IMR-90 (cell line): ENCODE results near the gene C21orf91. TPM values are rescaled to one million over a fixed set of nuclear protein-coding genes. Genes with fewer than 3 reads are reported as not detected.

Experiments used
- ATAC-seq: fragments of 200-7000 bp; cut with Tn5 transposase; 2 replicates; pipeline ENCODE4 v1.9.1; 2020; ENCODE audit warnings: low read depth, mild to moderate bottlenecking, moderate library complexity
- BruUV-seq: library from RNA; stranded (reverse); fragments of 400-500 nt; replicated peaks from 2 replicates; lab custom pipeline; 2021; lab: Mats Ljungman, UMichigan
- CTCF ChIA-PET: fragments of 300-600 bp; formaldehyde crosslinking; extraction: SDS; loops from one replicate; lab custom pipeline; 2021; ENCODE audit warnings: antibody characterized with exemption; lab: Yijun Ruan, JAX
- POLR2A ChIA-PET: fragments of 300-600 bp; sonication (Branson Sonifier 250); formaldehyde crosslinking; loops from one replicate; lab custom pipeline; 2022; ENCODE audit warnings: antibody characterized with exemption; ENCODE audit not compliant: unreplicated experiment; lab: Charles Lee
- DNase-seq: peaks from one replicate; pipeline ENCODE4 v3.0.0; 2013
- H2AFZ ChIP-seq: replicated peaks from 2 replicates; pipeline ENCODE3; 2013; ENCODE audit warnings: low read length, mild to moderate bottlenecking; ENCODE audit not compliant: poor library complexity
- H2AK5ac ChIP-seq: 2 replicates; pipeline ENCODE4 v1.6.1; 2013; ENCODE audit warnings: low read depth, low read length, inconsistent platforms
- H2AK9ac ChIP-seq: replicated peaks from 2 replicates; pipeline ENCODE3; 2013; ENCODE audit warnings: mild to moderate bottlenecking, low read depth, low read length, moderate library complexity; ENCODE audit not compliant: poor library complexity
- H2BK120ac ChIP-seq: 2 replicates; pipeline ENCODE4 v1.6.1; 2013; ENCODE audit warnings: low read depth, low read length, inconsistent platforms
- H2BK15ac ChIP-seq: 3 replicates; pipeline ENCODE4 v1.6.1; 2013; ENCODE audit warnings: low read depth, low read length, inconsistent platforms
- H2BK20ac ChIP-seq: 2 replicates; pipeline ENCODE4 v1.6.1; 2013; ENCODE audit warnings: low read depth, mild to moderate bottlenecking, inconsistent platforms, low read length, moderate library complexity
- H2BK5ac ChIP-seq: 2 replicates; pipeline ENCODE4 v1.6.1; 2013; ENCODE audit warnings: mild to moderate bottlenecking, low read depth, low read length, inconsistent platforms; ENCODE audit not compliant: poor library complexity, severe bottlenecking
- H3K14ac ChIP-seq: replicated peaks from 2 replicates; pipeline ENCODE4 v1.6.1; 2013; ENCODE audit warnings: low read depth, low read length, inconsistent platforms
- H3K18ac ChIP-seq: 2 replicates; pipeline ENCODE4 v1.6.1; 2013; ENCODE audit warnings: low read depth, low read length, control low read depth
- H3K23ac ChIP-seq: 2 replicates; pipeline ENCODE4 v1.6.1; 2013; ENCODE audit warnings: low read depth, low read length, inconsistent platforms
- H3K27ac ChIP-seq: 2 replicates; pipeline ENCODE4 v1.5.1; 2013; ENCODE audit warnings: mild to moderate bottlenecking, control low read depth, low read length; ENCODE audit not compliant: insufficient read depth
- H3K27me3 ChIP-seq: 2 replicates; pipeline ENCODE4 v1.6.1; 2013; ENCODE audit warnings: low read length; ENCODE audit not compliant: control insufficient read depth, insufficient read depth
- H3K36me3 ChIP-seq: 2 replicates; pipeline ENCODE4 v1.6.1; 2013; ENCODE audit warnings: low read length, mixed read lengths; ENCODE audit not compliant: control insufficient read depth, insufficient read depth
- H3K4ac ChIP-seq: 2 replicates; pipeline ENCODE4 v1.6.1; 2013; ENCODE audit warnings: low read depth, low read length, inconsistent platforms
- H3K4me1 ChIP-seq: 2 replicates; pipeline ENCODE4 v1.6.1; 2013; ENCODE audit warnings: low read length, mixed read lengths; ENCODE audit not compliant: control insufficient read depth, insufficient read depth
- H3K4me2 ChIP-seq: 2 replicates; pipeline ENCODE4 v1.6.1; 2013; ENCODE audit warnings: low read depth, mild to moderate bottlenecking, control low read depth, low read length, moderate library complexity
- H3K4me3 ChIP-seq: 2 replicates; pipeline ENCODE4 v1.5.1; 2013; ENCODE audit warnings: low read depth, mild to moderate bottlenecking, control low read depth, low read length, moderate library complexity; ENCODE audit not compliant: insufficient read depth
- H3K56ac ChIP-seq: 2 replicates; pipeline ENCODE4 v1.6.1; 2013; ENCODE audit warnings: low read length, inconsistent platforms; ENCODE audit not compliant: insufficient read depth; ENCODE audit errors: extremely low read depth
- H3K79me1 ChIP-seq, 2 experiments: 2 replicates each; pipeline ENCODE4 v1.6.1; 2013; ENCODE audit warnings: low read length in 2 of 2, inconsistent platforms in 1 of 2, low read depth in 1 of 2
- H3K9ac ChIP-seq: 2 replicates; pipeline ENCODE4 v1.6.1; 2013; ENCODE audit warnings: low read depth, low read length, control low read depth
- H3K9me1 ChIP-seq: 2 replicates; pipeline ENCODE4 v1.6.1; 2013; ENCODE audit warnings: low read length, inconsistent platforms; ENCODE audit not compliant: insufficient read depth
- H3K9me3 ChIP-seq: 2 replicates; pipeline ENCODE4 v1.6.1; 2013; ENCODE audit warnings: low read length; ENCODE audit not compliant: control insufficient read depth, insufficient read depth
- H4K20me1 ChIP-seq: 2 replicates; pipeline ENCODE4 v1.6.1; 2013; ENCODE audit warnings: low read length, inconsistent platforms; ENCODE audit not compliant: insufficient read depth
- H4K5ac ChIP-seq: 2 replicates; pipeline ENCODE4 v1.6.1; 2013; ENCODE audit warnings: mild to moderate bottlenecking, low read depth, low read length, control low read depth
- H4K8ac ChIP-seq, 2 experiments: 2 replicates each; pipeline ENCODE4 v1.6.1; 2013; ENCODE audit warnings: low read depth in 2 of 2, low read length in 2 of 2, control low read depth in 1 of 2, inconsistent platforms in 1 of 2
- H4K91ac ChIP-seq: 2 replicates; pipeline ENCODE4 v1.6.1; 2013; ENCODE audit warnings: low read depth, low read length, inconsistent platforms; ENCODE audit not compliant: insufficient read depth
- CEBPB ChIP-seq: IDR thresholded peaks from 2 replicates; pipeline ENCODE4 v1.6.1; 2012; ENCODE audit warnings: low read depth, low read length, improper control_type of control experiment
- MXI1 ChIP-seq: IDR thresholded peaks from 2 replicates; pipeline ENCODE4 v1.6.1; 2012; ENCODE audit warnings: low read depth, mild to moderate bottlenecking, low read length, moderate library complexity, borderline replicate concordance
- POLR2A ChIP-seq: IDR thresholded peaks from 2 replicates; pipeline ENCODE4 v1.6.1; 2012; ENCODE audit warnings: mild to moderate bottlenecking, low read depth, low read length
- SMC3 ChIP-seq: fragments of 150-350 bp; IDR thresholded peaks from 2 replicates; pipeline ENCODE4 v1.6.1; 2016; ENCODE audit warnings: low read depth, mild to moderate bottlenecking, antibody characterized with exemption, low read length, moderate library complexity
- WGBS, 2 experiments: methylation state at CpG; one replicate each; pipeline versions ENCODE4 v1.1.5 to v1.1.7; 2013; ENCODE audit warnings: missing lambda C conversion rate in 2 of 2; ENCODE audit not compliant: insufficient read length in 1 of 2; ENCODE audit errors: extremely low coverage in 2 of 2; 5-methylcytosine and 5-hydroxymethylcytosine counted together
- dilution Hi-C: fragments of 300-500 bp; cut with HindIII; formaldehyde crosslinking; loops from one replicate; pipeline ENCODE4 v1.14.3; 2018; ENCODE audit warnings: low sequenced_read_pairs; ENCODE audit not compliant: unreplicated experiment
- in situ Hi-C: fragments of 300-500 bp; cut with MboI; formaldehyde crosslinking; loops from 3 replicates; pipeline ENCODE4 v1.14.3; 2019; ENCODE audit warnings: low sequenced_read_pairs, inconsistent platforms, mixed read lengths
- intact Hi-C: fragments of 100-400 bp; cut with micrococcal nuclease; formaldehyde crosslinking; loops from 2 replicates; pipeline ENCODE4 v1.10.0; 2022
- polyA plus RNA-seq, 3 experiments: library from polyadenylated mRNA; depleted of rRNA; stranded (reverse); fragments of >200 nt; gene quantifications; 2 replicates each; pipeline ENCODE4 v1.2.3, GENCODE V29; 2012; ENCODE audit warnings: low replicate concordance in 1 of 3
- total RNA-seq: library from RNA; depleted of rRNA; stranded (reverse); fragments of >200 nt; gene quantifications from 2 replicates; pipeline ENCODE4 v1.2.3, GENCODE V29; 2012
- TF ChIP-seq, protein P1 (sequence below): conservative IDR thresholded peaks from 2 replicates; pipeline ENCODE4 v1.5.1; 2012; ENCODE audit warnings: mild to moderate bottlenecking, low read depth, low read length, improper control_type of control experiment
- TF ChIP-seq, protein P2 (sequence below): fragments of 150-350 bp; IDR thresholded peaks from 2 replicates; pipeline ENCODE4 v1.6.1; 2016; ENCODE audit warnings: low read depth, mild to moderate bottlenecking, low read length, moderate library complexity, borderline replicate concordance

C21orf91 gene
- total and polyA plus RNA-seq, 2 of the 4 experiments (the other 2 are of a cell fraction): 3.7 to 9.3 TPM

DNA sequence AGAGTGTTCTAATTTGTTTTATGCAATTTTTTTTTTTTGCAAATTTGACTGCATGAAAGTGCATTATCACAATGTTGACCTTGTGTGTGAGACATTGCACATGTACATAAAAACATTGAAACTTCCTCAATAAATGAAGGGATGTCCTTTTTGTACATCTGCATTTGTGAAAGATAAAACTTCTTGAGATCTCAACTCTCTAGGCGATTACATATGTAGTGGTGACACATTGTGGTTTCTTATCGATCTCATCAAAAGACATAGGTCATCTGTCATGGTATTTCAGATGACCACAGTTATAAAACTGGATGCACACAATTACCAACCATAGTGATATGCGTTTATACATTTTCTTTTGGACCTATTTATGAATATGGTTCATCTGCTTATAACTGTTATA is 35.6 kb upstream of the C21orf91 start:
- no peak for ATAC-seq

More for the DNA sequence above, 35.6 kb upstream of the C21orf91 start:
- no peak for DNase-seq
- H4K20me1 ChIP-seq: no peaks in the 10 kb centered on the region
- no peak overlapping the region for H2BK20ac ChIP-seq
- no CpG with 5 or more reads among the region's 3 CpGs for WGBS, 2 experiments
- TF ChIP-seq SMC3 (no peak), MXI1 (no peak), POLR2A (no peak), CEBPB (no peak)
- TF ChIP-seq, protein P1, sequence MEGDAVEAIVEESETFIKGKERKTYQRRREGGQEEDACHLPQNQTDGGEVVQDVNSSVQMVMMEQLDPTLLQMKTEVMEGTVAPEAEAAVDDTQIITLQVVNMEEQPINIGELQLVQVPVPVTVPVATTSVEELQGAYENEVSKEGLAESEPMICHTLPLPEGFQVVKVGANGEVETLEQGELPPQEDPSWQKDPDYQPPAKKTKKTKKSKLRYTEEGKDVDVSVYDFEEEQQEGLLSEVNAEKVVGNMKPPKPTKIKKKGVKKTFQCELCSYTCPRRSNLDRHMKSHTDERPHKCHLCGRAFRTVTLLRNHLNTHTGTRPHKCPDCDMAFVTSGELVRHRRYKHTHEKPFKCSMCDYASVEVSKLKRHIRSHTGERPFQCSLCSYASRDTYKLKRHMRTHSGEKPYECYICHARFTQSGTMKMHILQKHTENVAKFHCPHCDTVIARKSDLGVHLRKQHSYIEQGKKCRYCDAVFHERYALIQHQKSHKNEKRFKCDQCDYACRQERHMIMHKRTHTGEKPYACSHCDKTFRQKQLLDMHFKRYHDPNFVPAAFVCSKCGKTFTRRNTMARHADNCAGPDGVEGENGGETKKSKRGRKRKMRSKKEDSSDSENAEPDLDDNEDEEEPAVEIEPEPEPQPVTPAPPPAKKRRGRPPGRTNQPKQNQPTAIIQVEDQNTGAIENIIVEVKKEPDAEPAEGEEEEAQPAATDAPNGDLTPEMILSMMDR: no peak
- TF ChIP-seq, protein P2, sequence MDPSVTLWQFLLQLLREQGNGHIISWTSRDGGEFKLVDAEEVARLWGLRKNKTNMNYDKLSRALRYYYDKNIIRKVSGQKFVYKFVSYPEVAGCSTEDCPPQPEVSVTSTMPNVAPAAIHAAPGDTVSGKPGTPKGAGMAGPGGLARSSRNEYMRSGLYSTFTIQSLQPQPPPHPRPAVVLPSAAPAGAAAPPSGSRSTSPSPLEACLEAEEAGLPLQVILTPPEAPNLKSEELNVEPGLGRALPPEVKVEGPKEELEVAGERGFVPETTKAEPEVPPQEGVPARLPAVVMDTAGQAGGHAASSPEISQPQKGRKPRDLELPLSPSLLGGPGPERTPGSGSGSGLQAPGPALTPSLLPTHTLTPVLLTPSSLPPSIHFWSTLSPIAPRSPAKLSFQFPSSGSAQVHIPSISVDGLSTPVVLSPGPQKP: no peak
- H3K79me1 ChIP-seq: no peaks in the 10 kb centered on the region
- no peak overlapping the region for H2BK120ac ChIP-seq
- H3K27ac ChIP-seq: no peak overlapping the region
- H4K91ac ChIP-seq: no peak overlapping the region
- 0 out of 2 replicates have a peak, but pooled peaks cover 2% of the 10 kb centered on the region for H3K27me3 ChIP-seq
- in situ Hi-C loops (no loop called here), intact Hi-C loops (no loop called here), dilution Hi-C loops (no loop called here)
- no peak overlapping the region for H3K56ac ChIP-seq
- no peaks in the 10 kb centered on the region for H3K4me1 ChIP-seq
- H2AK9ac ChIP-seq: no peak overlapping the region
- no peaks in the 10 kb centered on the region for H3K36me3 ChIP-seq
- no peak overlapping the region for H3K14ac ChIP-seq
- no peak overlapping the region for H4K5ac ChIP-seq
- H3K9me1 ChIP-seq: no peaks in the 10 kb centered on the region
- H3K23ac ChIP-seq: no peak overlapping the region
- H3K4me3 ChIP-seq: no peak overlapping the region
- no peak overlapping the region for H2BK15ac ChIP-seq
- no peak overlapping the region for H3K18ac ChIP-seq
- H4K8ac ChIP-seq: no peak overlapping the region
- H2AFZ ChIP-seq: no peak overlapping the region
- no peak overlapping the region for H2AK5ac ChIP-seq
- H3K9ac ChIP-seq: no peak overlapping the region
- H3K9me3 ChIP-seq: no peaks in the 10 kb centered on the region; the same call in none of the 2 replicates
- no peak overlapping the region for H2BK5ac ChIP-seq
- no peak overlapping the region for H3K4me2 ChIP-seq
- ChIA-PET POLR2A (no interaction called here), CTCF (no interaction called here)
- no peak overlapping the region for H3K4ac ChIP-seq
- no TSS peak for BruUV-seq
